CD4-positive, CD25-positive, alpha-beta regulatory T cell (primary cell): ENCODE measurements around the gene SLC25A2. TPM values are rescaled to one million over a fixed set of nuclear protein-coding genes. Genes with fewer than 3 reads are reported as not detected.

Experiments used
- polyA plus RNA-seq, 4 donors: library from polyadenylated mRNA; unstranded; fragments of 300-500 nt; fragmentation: Illumina TruSeq; gene quantifications; one replicate each; pipeline ENCODE4 v1.2.3, GENCODE V29; 2021
- total RNA-seq: library from RNA; stranded (reverse); gene quantifications from one replicate; pipeline ENCODE4 v1.2.3, GENCODE V29; 2022

Gene SLC25A2
- total and polyA plus RNA-seq, 5 donors from 2014 or later = 0.12 to 0.74 TPM; not detected in 3

Other genes starting within 250 kb of the SLC25A2 start
Only the 30 nearest of the 38 such genes appear.
- gene PCDHB7, start 131.4 kb downstream of the SLC25A2 start, total RNA-seq = not detected
- not detected for gene PCDHB7, start 131.4 kb downstream of the SLC25A2 start, polyA plus RNA-seq
- not detected for gene PCDHB8, start 126.3 kb downstream of the SLC25A2 start, total RNA-seq
- gene PCDHB8, start 126.3 kb downstream of the SLC25A2 start, polyA plus RNA-seq = not detected
- not detected for gene PCDHB16, start 121.7 kb downstream of the SLC25A2 start, total RNA-seq
- gene PCDHB16, start 121.7 kb downstream of the SLC25A2 start, polyA plus RNA-seq = not detected
- 0.07 TPM for gene PCDHB9, start 116.9 kb downstream of the SLC25A2 start, total RNA-seq
- not detected for gene PCDHB9, start 116.9 kb downstream of the SLC25A2 start, polyA plus RNA-seq
- gene PCDHB10, start 111.7 kb downstream of the SLC25A2 start, total RNA-seq = not detected
- gene PCDHB10, start 111.7 kb downstream of the SLC25A2 start, polyA plus RNA-seq = not detected
- gene PCDHB11, start 104.4 kb downstream of the SLC25A2 start, total RNA-seq = not detected
- not detected for gene PCDHB11, start 104.4 kb downstream of the SLC25A2 start, polyA plus RNA-seq
- gene PCDHB12, start 95.3 kb downstream of the SLC25A2 start, total RNA-seq = not detected
- not detected for gene PCDHB12, start 95.3 kb downstream of the SLC25A2 start, polyA plus RNA-seq
- gene PCDHB13, start 90.1 kb downstream of the SLC25A2 start, total RNA-seq = not detected
- under 1 TPM in 1 of 4 donors, not detected in 3; 0.05 TPM for gene PCDHB13, start 90.1 kb downstream of the SLC25A2 start, polyA plus RNA-seq
- gene PCDHB14, start 80.7 kb downstream of the SLC25A2 start, total RNA-seq = not detected
- gene PCDHB14, start 80.7 kb downstream of the SLC25A2 start, polyA plus RNA-seq = not detected
- not detected for gene PCDHB15, start 58.7 kb downstream of the SLC25A2 start, total RNA-seq
- gene PCDHB15, start 58.7 kb downstream of the SLC25A2 start, polyA plus RNA-seq = not detected
- gene TAF7, start 16.7 kb upstream of the SLC25A2 start, total RNA-seq = 76.6 TPM
- 100 to 1,000 TPM; 172 to 235 (median 200) TPM for gene TAF7, start 16.7 kb upstream of the SLC25A2 start, polyA plus RNA-seq
- gene PCDHGA1, start 26.5 kb upstream of the SLC25A2 start, total RNA-seq = 0.10 TPM
- gene PCDHGA1, start 26.5 kb upstream of the SLC25A2 start, polyA plus RNA-seq = under 1 TPM in 1 of 4 donors, not detected in 3; 0.06 TPM
- gene PCDHGA2, start 34.7 kb upstream of the SLC25A2 start, total RNA-seq = not detected
- not detected for gene PCDHGA2, start 34.7 kb upstream of the SLC25A2 start, polyA plus RNA-seq
- gene PCDHGA3, start 39.8 kb upstream of the SLC25A2 start, total RNA-seq = not detected
- gene PCDHGA3, start 39.8 kb upstream of the SLC25A2 start, polyA plus RNA-seq = not detected
- gene PCDHGB1, start 46.0 kb upstream of the SLC25A2 start, total RNA-seq = not detected
- not detected for gene PCDHGB1, start 46.0 kb upstream of the SLC25A2 start, polyA plus RNA-seq
- not detected for gene PCDHGA4, start 51.0 kb upstream of the SLC25A2 start, total RNA-seq
- gene PCDHGA4, start 51.0 kb upstream of the SLC25A2 start, polyA plus RNA-seq = not detected
- gene PCDHGB2, start 55.9 kb upstream of the SLC25A2 start, total RNA-seq = 0.20 TPM
- gene PCDHGB2, start 55.9 kb upstream of the SLC25A2 start, polyA plus RNA-seq = under 1 TPM in 1 of 4 donors, not detected in 3; 0.54 TPM
- gene PCDHGA5, start 60.1 kb upstream of the SLC25A2 start, total RNA-seq = not detected
- under 1 TPM in 1 of 4 donors, not detected in 3; 0.08 TPM for gene PCDHGA5, start 60.1 kb upstream of the SLC25A2 start, polyA plus RNA-seq
- gene PCDHGB3, start 66.2 kb upstream of the SLC25A2 start, total RNA-seq = 0.20 TPM
- not detected for gene PCDHGB3, start 66.2 kb upstream of the SLC25A2 start, polyA plus RNA-seq
- not detected for gene PCDHGA6, start 69.8 kb upstream of the SLC25A2 start, total RNA-seq
- not detected for gene PCDHGA6, start 69.8 kb upstream of the SLC25A2 start, polyA plus RNA-seq
- gene PCDHGA7, start 78.7 kb upstream of the SLC25A2 start, total RNA-seq = not detected
- under 1 TPM in 1 of 4 donors, not detected in 3; 0.09 TPM for gene PCDHGA7, start 78.7 kb upstream of the SLC25A2 start, polyA plus RNA-seq
- gene PCDHGB4, start 83.6 kb upstream of the SLC25A2 start, total RNA-seq = not detected
- gene PCDHGB4, start 83.6 kb upstream of the SLC25A2 start, polyA plus RNA-seq = under 1 TPM in 1 of 4 donors, not detected in 3; 0.22 TPM
- not detected for gene PCDHGA8, start 88.6 kb upstream of the SLC25A2 start, total RNA-seq
- gene PCDHGA8, start 88.6 kb upstream of the SLC25A2 start, polyA plus RNA-seq = under 1 TPM in 1 of 4 donors, not detected in 3; 0.10 TPM
- not detected for gene PCDHGB5, start 93.9 kb upstream of the SLC25A2 start, total RNA-seq
- gene PCDHGB5, start 93.9 kb upstream of the SLC25A2 start, polyA plus RNA-seq = under 1 TPM in 2 of 4 donors, not detected in 2; 0.17 to 0.27 TPM
- not detected for gene PCDHGA9, start 98.7 kb upstream of the SLC25A2 start, total RNA-seq
- not detected for gene PCDHGA9, start 98.7 kb upstream of the SLC25A2 start, polyA plus RNA-seq
- not detected for gene PCDHGB6, start 104.0 kb upstream of the SLC25A2 start, total RNA-seq
- not detected for gene PCDHGB6, start 104.0 kb upstream of the SLC25A2 start, polyA plus RNA-seq
- gene PCDHGA10, start 108.9 kb upstream of the SLC25A2 start, total RNA-seq = not detected
- gene PCDHGA10, start 108.9 kb upstream of the SLC25A2 start, polyA plus RNA-seq = not detected
- not detected for gene PCDHGB7, start 113.6 kb upstream of the SLC25A2 start, total RNA-seq
- not detected for gene PCDHGB7, start 113.6 kb upstream of the SLC25A2 start, polyA plus RNA-seq
- gene PCDHGA11, start 117.0 kb upstream of the SLC25A2 start, total RNA-seq = not detected
- gene PCDHGA11, start 117.0 kb upstream of the SLC25A2 start, polyA plus RNA-seq = not detected
- not detected for gene PCDHGA12, start 126.5 kb upstream of the SLC25A2 start, total RNA-seq
- gene PCDHGA12, start 126.5 kb upstream of the SLC25A2 start, polyA plus RNA-seq = not detected